IPS-18a (cell line): ENCODE results near the gene DCDC1.

ENCODE experiments used
- H3K27ac ChIP-seq: one replicate; pipeline ENCODE4 v1.5.1; 2013; ENCODE audit warnings: low read length
- H3K27me3 ChIP-seq: one replicate; pipeline ENCODE4 v1.6.1; 2013; ENCODE audit warnings: mild to moderate bottlenecking, low read length; ENCODE audit not compliant: control insufficient read depth, insufficient read depth
- H3K36me3 ChIP-seq: one replicate; pipeline ENCODE4 v1.6.1; 2013; ENCODE audit warnings: low read depth, low read length; ENCODE audit not compliant: control insufficient read depth
- H3K4me1 ChIP-seq: one replicate; pipeline ENCODE4 v1.6.1; 2013; ENCODE audit warnings: low read depth, low read length; ENCODE audit not compliant: control insufficient read depth
- H3K4me3 ChIP-seq: one replicate; pipeline ENCODE4 v1.5.1; 2013; ENCODE audit warnings: low read length
- H3K9ac ChIP-seq: one replicate; pipeline ENCODE4 v1.6.1; 2013; ENCODE audit warnings: mild to moderate bottlenecking, low read length, moderate library complexity
- H3K9me3 ChIP-seq: one replicate; pipeline ENCODE4 v1.6.1; 2013; ENCODE audit warnings: low read depth, low read length; ENCODE audit not compliant: control insufficient read depth

The DCDC1 gene

GRCh38 chr11:31218847-31219246, 150.7 kb downstream of the DCDC1 start:
- Histone ChIP-seq H3K4me3 (no peak overlapping the region), H3K9ac (no peak overlapping the region), H3K27ac (no peak overlapping the region), H3K36me3 (no peaks in the 10 kb centered on the region), H3K9me3 (no peaks in the 10 kb centered on the region), H3K4me1 (no peaks in the 10 kb centered on the region), H3K27me3 (no peaks in the 10 kb centered on the region)

GRCh38 chr11:31214372-31214771, 155.2 kb downstream of the DCDC1 start:
- no peaks in the 10 kb centered on the region for H3K27me3 ChIP-seq
- no peaks in the 10 kb centered on the region for H3K36me3 ChIP-seq
- H3K27ac ChIP-seq = no peak overlapping the region
- H3K9ac ChIP-seq = no peak overlapping the region
- H3K4me1 ChIP-seq = no peaks in the 10 kb centered on the region
- no peak overlapping the region for H3K4me3 ChIP-seq
- no peaks in the 10 kb centered on the region for H3K9me3 ChIP-seq

GRCh38 chr11:31199378-31199777, 170.2 kb downstream of the DCDC1 start:
- Histone ChIP-seq H3K4me1 (peaks cover 6% of the 10 kb centered on the region), H3K4me3 (no peak overlapping the region), H3K27me3 (no peaks in the 10 kb centered on the region), H3K27ac (no peak overlapping the region), H3K9ac (no peak overlapping the region), H3K9me3 (no peaks in the 10 kb centered on the region), H3K36me3 (no peaks in the 10 kb centered on the region)

- Histone ChIP-seq H3K36me3 (no peaks in the 10 kb centered on the region), H3K4me3 (no peak overlapping the region), H3K9me3 (peaks cover 6% of the 10 kb centered on the region), H3K4me1 (no peaks in the 10 kb centered on the region), H3K27me3 (no peaks in the 10 kb centered on the region), H3K27ac (no peak overlapping the region), H3K9ac (no peak overlapping the region)
Observed at GRCh38 chr11:31173926-31174680, 195.4 kb downstream of the DCDC1 start.

- H3K27ac ChIP-seq = no peak overlapping the region
- no peak overlapping the region for H3K4me3 ChIP-seq
- H3K4me1 ChIP-seq = no peaks in the 10 kb centered on the region
- H3K9me3 ChIP-seq = no peaks in the 10 kb centered on the region
- H3K27me3 ChIP-seq = no peaks in the 10 kb centered on the region
- H3K36me3 ChIP-seq = no peaks in the 10 kb centered on the region
- no peak overlapping the region for H3K9ac ChIP-seq
Observed at GRCh38 chr11:31160504-31161422, 208.8 kb downstream of the DCDC1 start.

- Histone ChIP-seq H3K4me1 (no peaks in the 10 kb centered on the region), H3K27ac (no peak overlapping the region), H3K9me3 (no peaks in the 10 kb centered on the region), H3K4me3 (no peak overlapping the region), H3K36me3 (no peaks in the 10 kb centered on the region), H3K9ac (no peak overlapping the region), H3K27me3 (no peaks in the 10 kb centered on the region)
Observed at GRCh38 chr11:31150841-31151240, 218.7 kb downstream of the DCDC1 start.

- no peaks in the 10 kb centered on the region for H3K36me3 ChIP-seq
- H3K4me3 ChIP-seq = no peak overlapping the region
- no peak overlapping the region for H3K27ac ChIP-seq
- H3K4me1 ChIP-seq = no peaks in the 10 kb centered on the region
- no peaks in the 10 kb centered on the region for H3K9me3 ChIP-seq
- H3K27me3 ChIP-seq = no peaks in the 10 kb centered on the region
- H3K9ac ChIP-seq = no peak overlapping the region
Observed at GRCh38 chr11:31150011-31150410, 219.5 kb downstream of the DCDC1 start.

- peaks cover 44% of the 10 kb centered on the region for H3K4me1 ChIP-seq
- H3K9me3 ChIP-seq = no peaks in the 10 kb centered on the region
- H3K4me3 ChIP-seq = no peak overlapping the region
- no peak overlapping the region for H3K27ac ChIP-seq
- no peaks in the 10 kb centered on the region for H3K27me3 ChIP-seq
- H3K36me3 ChIP-seq = no peaks in the 10 kb centered on the region
- no peak overlapping the region for H3K9ac ChIP-seq
Observed at GRCh38 chr11:31141789-31142188, 227.8 kb downstream of the DCDC1 start.

- Histone ChIP-seq H3K4me3 (peak overlapping the region; percentile 32), H3K4me1 (peaks cover 44% of the 10 kb centered on the region), H3K9ac (no peak overlapping the region), H3K27me3 (no peaks in the 10 kb centered on the region), H3K27ac (peak overlapping the region; percentile 41), H3K9me3 (no peaks in the 10 kb centered on the region), H3K36me3 (no peaks in the 10 kb centered on the region)
Observed at GRCh38 chr11:31139479-31139878, 230.1 kb downstream of the DCDC1 start.

- Histone ChIP-seq H3K27me3 (no peaks in the 10 kb centered on the region), H3K4me1 (no peaks in the 10 kb centered on the region), H3K9me3 (no peaks in the 10 kb centered on the region), H3K9ac (no peak overlapping the region), H3K36me3 (no peaks in the 10 kb centered on the region), H3K27ac (no peak overlapping the region), H3K4me3 (no peak overlapping the region)
Observed at GRCh38 chr11:31132531-31133421, 236.8 kb downstream of the DCDC1 start.

GRCh38 chr11:31131760-31132159, 237.8 kb downstream of the DCDC1 start:
- H3K36me3 ChIP-seq = no peaks in the 10 kb centered on the region
- H3K9ac ChIP-seq = no peak overlapping the region
- H3K27me3 ChIP-seq = no peaks in the 10 kb centered on the region
- no peak overlapping the region for H3K4me3 ChIP-seq
- H3K9me3 ChIP-seq = no peaks in the 10 kb centered on the region
- peaks cover 5% of the 10 kb centered on the region for H3K4me1 ChIP-seq
- H3K27ac ChIP-seq = no peak overlapping the region
